H1 (cell line): ENCODE data around the gene HIBCH.

Experiments
- CBX8 ChIP-seq: fragments of 300-800, 300-1000 bp; sonication (generic); IDR thresholded peaks from 2 replicates; pipeline ENCODE4 v1.7.1; 2016; ENCODE audit warnings: low read depth, low read length, borderline replicate concordance
- CTCF ChIP-seq, 3 experiments: IDR thresholded peaks; 1 replicate in 2 of 3; 2 replicates in 1 of 3; pipeline versions ENCODE4 v1.5.1 to v1.6.1; 2011; ENCODE audit warnings: low read length in 3 of 3, mild to moderate bottlenecking in 3 of 3, inconsistent platforms in 2 of 3, low read depth in 1 of 3, moderate library complexity in 1 of 3; ENCODE audit not compliant: insufficient read depth in 1 of 3; ENCODE audit errors: control extremely low read depth in 1 of 3
- EZH2 ChIP-seq: fragments of 200-600 bp; sonication (generic); IDR thresholded peaks from 2 replicates; pipeline ENCODE4 v1.7.1; 2012; ENCODE audit warnings: low read depth, mild to moderate bottlenecking, moderate library complexity, low read length, inconsistent platforms; ENCODE audit not compliant: severe bottlenecking
- NRF1 ChIP-seq: IDR thresholded peaks from 2 replicates; pipeline ENCODE4 v1.6.1; 2011; ENCODE audit warnings: mild to moderate bottlenecking, low read depth, low read length, improper control_type of control experiment
- POLR2A ChIP-seq, 2 experiments: IDR thresholded peaks; 1 replicate in 1 of 2; 2 replicates in 1 of 2; pipeline ENCODE4 v1.6.1; 2011; ENCODE audit warnings: low read depth in 2 of 2, low read length in 2 of 2, mild to moderate bottlenecking in 2 of 2; ENCODE audit errors: control extremely low read depth in 1 of 2
- POLR2AphosphoS5 ChIP-seq: IDR thresholded peaks from 2 replicates; pipeline ENCODE4 v1.6.1; 2011; ENCODE audit warnings: low read depth, low read length
- RAD21 ChIP-seq, 2 experiments: IDR thresholded peaks in 1 of 2; conservative IDR thresholded peaks in 1 of 2; 2 replicates each; pipeline ENCODE4 v1.6.1; 2011; ENCODE audit warnings: low read depth in 2 of 2, low read length in 2 of 2, improper control_type of control experiment in 1 of 2, inconsistent platforms in 1 of 2, mild to moderate bottlenecking in 1 of 2, moderate library complexity in 1 of 2
- RFX5 ChIP-seq: IDR thresholded peaks from 2 replicates; pipeline ENCODE4 v1.6.1; 2011; ENCODE audit warnings: low read depth, low read length, improper control_type of control experiment, borderline replicate concordance
- SIX5 ChIP-seq: IDR thresholded peaks from 2 replicates; pipeline ENCODE4 v1.6.1; 2011; ENCODE audit warnings: mild to moderate bottlenecking, low read depth, low read length
- TAF1 ChIP-seq: IDR thresholded peaks from 2 replicates; pipeline ENCODE4 v1.6.1; 2011; ENCODE audit warnings: mild to moderate bottlenecking, low read depth, low read length
- TEAD4 ChIP-seq: IDR thresholded peaks from 2 replicates; pipeline ENCODE4 v1.6.1; 2012; ENCODE audit warnings: low read depth, low read length, inconsistent platforms, mixed read lengths
- YY1 ChIP-seq: IDR thresholded peaks from 2 replicates; pipeline ENCODE4 v1.6.1; 2011; ENCODE audit warnings: low read depth, mild to moderate bottlenecking, low read length

- TF ChIP-seq CTCF (IDR thresholded peaks at IDR 0.05; ENCODE audit: control extremely low read depth in 1 of 3, insufficient read depth in 1 of 3, low read depth in 1 of 3, low read length in 3 of 3) (no peak), POLR2A (IDR thresholded peaks at IDR 0.05; ENCODE audit: control extremely low read depth in 1 of 2, low read depth in 2 of 2, low read length in 2 of 2) (no peak), TAF1 (no peak), NRF1 (no peak), YY1 (no peak), CBX8 (no peak), RAD21 (IDR thresholded peaks at IDR 0.05 in 1 of 2, conservative IDR thresholded peaks at IDR 0.05 in 1 of 2; ENCODE audit: low read depth in 2 of 2, low read length in 2 of 2) (no peak), RFX5 (no peak), EZH2 (no peak), SIX5 (no peak), TEAD4 (no peak), POLR2AphosphoS5 (no peak)
Observed at GRCh38 chr2:190156530-190157212, 163.0 kb downstream of the HIBCH start.
